OCI-LY7 (cell line): ENCODE results near the gene CHRNA3.

Experiments used
- EZH2phosphoT487 ChIP-seq: fragments of 200-600 bp; sonication (generic); IDR thresholded peaks from 2 replicates; pipeline ENCODE4 v1.6.1; 2018; ENCODE audit warnings: low read depth, borderline replicate concordance, mild to moderate bottlenecking, mixed run types, antibody characterized with exemption, low read length, moderate library complexity, mixed read lengths
- TF ChIP-seq, protein P1 (sequence below): fragments of 200-600 bp; sonication (generic); conservative IDR thresholded peaks from 2 replicates; pipeline ENCODE4 v1.5.1; 2014; ENCODE audit warnings: mild to moderate bottlenecking, antibody characterized with exemption, low read length, moderate library complexity, mixed read lengths

DNA sequence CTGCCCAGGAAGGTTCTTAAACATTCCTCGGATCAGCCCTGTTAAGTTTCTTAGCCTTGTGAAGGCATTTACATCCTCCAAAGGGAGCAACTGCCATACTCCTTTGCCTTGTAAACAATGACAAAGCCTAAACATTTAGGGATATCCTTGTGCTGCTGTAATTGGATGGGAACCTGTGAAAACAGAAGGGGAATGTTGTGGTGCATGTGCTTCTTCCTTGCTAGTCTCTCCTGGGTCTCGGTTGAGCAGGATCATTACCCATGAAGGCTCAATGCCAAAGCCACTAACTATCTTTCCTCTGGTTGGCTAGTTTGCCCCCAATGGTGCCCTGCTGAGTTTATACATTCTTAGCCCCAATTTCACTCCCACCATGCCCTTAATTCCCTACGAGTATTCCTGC lies 17.3 kb downstream of the CHRNA3 start:
- TF ChIP-seq, protein P1, sequence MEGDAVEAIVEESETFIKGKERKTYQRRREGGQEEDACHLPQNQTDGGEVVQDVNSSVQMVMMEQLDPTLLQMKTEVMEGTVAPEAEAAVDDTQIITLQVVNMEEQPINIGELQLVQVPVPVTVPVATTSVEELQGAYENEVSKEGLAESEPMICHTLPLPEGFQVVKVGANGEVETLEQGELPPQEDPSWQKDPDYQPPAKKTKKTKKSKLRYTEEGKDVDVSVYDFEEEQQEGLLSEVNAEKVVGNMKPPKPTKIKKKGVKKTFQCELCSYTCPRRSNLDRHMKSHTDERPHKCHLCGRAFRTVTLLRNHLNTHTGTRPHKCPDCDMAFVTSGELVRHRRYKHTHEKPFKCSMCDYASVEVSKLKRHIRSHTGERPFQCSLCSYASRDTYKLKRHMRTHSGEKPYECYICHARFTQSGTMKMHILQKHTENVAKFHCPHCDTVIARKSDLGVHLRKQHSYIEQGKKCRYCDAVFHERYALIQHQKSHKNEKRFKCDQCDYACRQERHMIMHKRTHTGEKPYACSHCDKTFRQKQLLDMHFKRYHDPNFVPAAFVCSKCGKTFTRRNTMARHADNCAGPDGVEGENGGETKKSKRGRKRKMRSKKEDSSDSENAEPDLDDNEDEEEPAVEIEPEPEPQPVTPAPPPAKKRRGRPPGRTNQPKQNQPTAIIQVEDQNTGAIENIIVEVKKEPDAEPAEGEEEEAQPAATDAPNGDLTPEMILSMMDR: no peak
- no peak for TF ChIP-seq EZH2phosphoT487
